Left lung (tissue), 10 donors: ENCODE results near the gene RBPJ. TPM values are rescaled to one million over a fixed set of nuclear protein-coding genes. Genes with fewer than 3 reads are reported as not detected.

Experiments used
- ATAC-seq: fragments of 200-7000 bp; cut with Tn5 transposase; one replicate; pipeline ENCODE4 v1.9.1; 2020; ENCODE audit warnings: moderate library complexity
- DNase-seq, 4 donors: peaks; one replicate each; pipeline ENCODE4 v3.0.0-alpha.2; 2013 to 2020
- H3K27ac ChIP-seq, 2 donors: fragments of 200-600 bp; sonication (generic) in 1 of 2; one replicate each; pipeline versions ENCODE4 v1.5.0 to v1.8.0; 2020 to 2021
- H3K27me3 ChIP-seq, 2 donors: fragments of 200-600 bp; sonication (generic) in 1 of 2; one replicate each; pipeline versions ENCODE4 v1.5.0 to v1.8.0; 2020 to 2021
- H3K36me3 ChIP-seq, 2 donors: fragments of 200-600 bp; sonication (generic) in 1 of 2; one replicate each; pipeline versions ENCODE4 v1.5.0 to v1.8.0; 2020 to 2021
- H3K4me1 ChIP-seq, 2 donors: fragments of 200-600 bp; one replicate each; pipeline ENCODE4 v1.8.0; 2021
- H3K4me3 ChIP-seq, 2 donors: fragments of 200-600 bp; sonication (generic) in 1 of 2; one replicate each; pipeline versions ENCODE4 v1.5.0 to v1.8.0; 2020 to 2021; ENCODE audit warnings: mild to moderate bottlenecking in 1 of 2
- H3K9me3 ChIP-seq, 2 donors: fragments of 200-600 bp; sonication (generic) in 1 of 2; one replicate each; pipeline versions ENCODE4 v1.5.0 to v1.8.0; 2020 to 2021
- intact Hi-C, 2 donors: fragments of 100-400 bp; cut with DNase I; formaldehyde crosslinking; loops; one replicate each; pipeline versions ENCODE4 v1.11.2 to v1.14.2; 2022
- polyA plus RNA-seq, 6 donors: library from polyadenylated mRNA; unstranded; fragments of 120-200 nt; gene quantifications; one replicate each; pipeline ENCODE4 v1.2.1, GENCODE V29; 2013; ENCODE audit not compliant: insufficient read length in 6 of 6
- total RNA-seq, 2 donors: library from RNA; stranded (reverse); fragmentation: NEBNext Ultra II Directional; extraction: Animal tissue kit (Norgen Biotek cat#: 25700); gene quantifications; one replicate each; pipeline ENCODE4 v1.2.1, GENCODE V29; 2021
- TF ChIP-seq, protein P1 (sequence below), 2 donors: fragments of 200-600 bp; sonication (generic) in 1 of 2; IDR thresholded peaks; one replicate each; pipeline versions ENCODE4 v1.5.0 to v1.8.0; 2021; ENCODE audit warnings: antibody characterized with exemption in 2 of 2
- donor health status: DM: no; HTN: yes; CAD: no.
- donor health status: DM: no; HTN: no; CAD: no.

The RBPJ gene
- total and polyA plus RNA-seq, 8 donors: 88.6 to 127 (median 105) TPM

DNA sequence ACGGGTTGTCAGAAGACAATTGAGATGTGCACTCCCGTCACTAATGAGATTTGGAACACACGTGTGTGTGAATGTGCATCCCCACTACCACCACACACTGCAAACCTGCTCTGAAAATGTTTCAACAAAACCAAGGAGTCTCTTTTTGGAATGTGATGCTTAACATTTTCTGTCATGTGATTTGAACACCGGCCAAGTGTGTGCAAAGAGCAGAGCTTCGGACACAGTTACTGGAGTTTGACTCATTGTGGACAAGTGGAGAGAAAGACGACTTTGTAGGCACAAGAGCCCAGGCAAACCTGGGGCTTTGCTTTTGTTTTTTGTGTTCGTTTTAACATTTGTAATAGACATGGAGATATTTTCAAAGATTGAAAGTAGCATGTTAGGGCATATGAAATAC lies 120.3 kb downstream of the RBPJ start:
- TF ChIP-seq, protein P1, sequence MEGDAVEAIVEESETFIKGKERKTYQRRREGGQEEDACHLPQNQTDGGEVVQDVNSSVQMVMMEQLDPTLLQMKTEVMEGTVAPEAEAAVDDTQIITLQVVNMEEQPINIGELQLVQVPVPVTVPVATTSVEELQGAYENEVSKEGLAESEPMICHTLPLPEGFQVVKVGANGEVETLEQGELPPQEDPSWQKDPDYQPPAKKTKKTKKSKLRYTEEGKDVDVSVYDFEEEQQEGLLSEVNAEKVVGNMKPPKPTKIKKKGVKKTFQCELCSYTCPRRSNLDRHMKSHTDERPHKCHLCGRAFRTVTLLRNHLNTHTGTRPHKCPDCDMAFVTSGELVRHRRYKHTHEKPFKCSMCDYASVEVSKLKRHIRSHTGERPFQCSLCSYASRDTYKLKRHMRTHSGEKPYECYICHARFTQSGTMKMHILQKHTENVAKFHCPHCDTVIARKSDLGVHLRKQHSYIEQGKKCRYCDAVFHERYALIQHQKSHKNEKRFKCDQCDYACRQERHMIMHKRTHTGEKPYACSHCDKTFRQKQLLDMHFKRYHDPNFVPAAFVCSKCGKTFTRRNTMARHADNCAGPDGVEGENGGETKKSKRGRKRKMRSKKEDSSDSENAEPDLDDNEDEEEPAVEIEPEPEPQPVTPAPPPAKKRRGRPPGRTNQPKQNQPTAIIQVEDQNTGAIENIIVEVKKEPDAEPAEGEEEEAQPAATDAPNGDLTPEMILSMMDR (IDR thresholded peaks at IDR 0.05): no peak
- H3K36me3 ChIP-seq: peaks cover 0 to 24% of the 10 kb centered on the region in 2 donors
- ATAC-seq: no peak
- no peak overlapping the region for H3K27ac ChIP-seq
- DNase-seq: no peak
- intact Hi-C loops: no loop called here
- H3K4me1 ChIP-seq: no peaks in the 10 kb centered on the region
- H3K4me3 ChIP-seq: no peak overlapping the region
- H3K9me3 ChIP-seq: no peaks in the 10 kb centered on the region
- H3K27me3 ChIP-seq: no peaks in the 10 kb centered on the region

DNA sequence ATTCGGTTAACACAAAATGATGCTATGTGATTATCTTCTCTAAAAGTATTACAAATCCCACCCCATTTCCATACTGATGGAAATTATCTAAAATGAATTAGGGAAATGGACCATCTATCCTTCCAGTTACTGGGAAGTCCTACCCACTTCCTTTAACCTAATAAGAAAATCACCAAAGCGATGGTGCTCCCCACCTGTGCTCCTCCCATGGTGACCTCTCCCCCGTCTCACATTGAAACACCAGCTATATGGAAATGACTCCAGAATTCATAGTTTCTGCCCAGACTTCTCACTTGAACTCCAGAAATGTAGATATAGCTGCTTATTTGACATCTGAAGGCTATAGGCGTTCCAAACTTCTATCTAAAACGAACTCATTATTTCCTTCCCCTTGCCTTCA lies 121.0 kb downstream of the RBPJ start:
- Histone ChIP-seq H3K4me1 (no peaks in the 10 kb centered on the region), H3K9me3 (no peaks in the 10 kb centered on the region), H3K36me3 (peaks cover 0 to 21% of the 10 kb centered on the region in 2 donors), H3K27ac (no peak overlapping the region), H3K27me3 (no peaks in the 10 kb centered on the region), H3K4me3 (no peak overlapping the region)
- DNase-seq (no peak), ATAC-seq (no peak)
- TF ChIP-seq, protein P1 (IDR thresholded peaks at IDR 0.05): no peak
- intact Hi-C loops: no loop called here

DNA sequence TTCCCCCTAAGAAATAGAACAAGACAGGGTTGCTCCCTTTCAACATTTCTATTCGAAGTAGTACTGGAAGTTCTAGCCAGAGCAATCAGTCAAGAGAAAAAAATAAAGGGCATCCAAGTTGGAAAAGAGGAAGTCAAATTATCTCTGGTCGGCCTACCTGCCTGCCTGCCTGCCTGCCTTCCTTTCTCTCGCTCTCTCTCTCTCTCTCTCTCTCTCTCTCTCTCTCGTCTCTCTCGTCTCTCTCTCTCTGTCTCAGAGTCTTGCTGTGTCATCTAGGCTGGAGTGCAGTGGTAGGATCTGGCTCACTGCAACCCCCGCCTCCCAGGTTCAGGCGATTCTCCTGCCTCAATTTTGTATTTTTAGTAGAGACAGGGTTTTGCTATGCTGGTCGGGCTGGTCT lies 126.6 kb downstream of the RBPJ start:
- DNase-seq (no peak), ATAC-seq (no peak)
- Histone ChIP-seq H3K9me3 (no peaks in the 10 kb centered on the region), H3K4me1 (no peaks in the 10 kb centered on the region), H3K36me3 (no peaks in the 10 kb centered on the region), H3K27ac (no peak overlapping the region), H3K4me3 (no peak overlapping the region), H3K27me3 (no peaks in the 10 kb centered on the region)
- TF ChIP-seq, protein P1 (IDR thresholded peaks at IDR 0.05): no peak
- intact Hi-C loops: no loop called here

DNA sequence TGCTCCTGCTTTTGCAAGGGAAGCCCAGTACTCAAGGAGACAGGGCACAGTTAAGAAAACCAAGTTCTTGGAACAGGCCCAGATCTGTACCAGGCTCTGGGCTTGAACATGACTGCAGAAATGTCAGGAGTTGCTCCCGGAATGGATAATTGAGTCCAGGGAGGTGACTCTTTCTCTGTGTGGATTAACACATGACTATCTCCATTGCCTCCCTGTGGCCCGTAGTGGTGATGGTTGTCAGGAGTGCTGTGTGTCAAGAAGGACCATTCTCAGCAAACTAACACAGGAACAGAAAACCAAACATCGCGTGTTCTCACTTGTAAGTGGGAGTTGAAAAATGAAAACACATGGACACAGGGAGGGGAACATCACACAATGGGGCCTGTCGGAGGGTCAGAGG lies 129.6 kb downstream of the RBPJ start:
- Histone ChIP-seq H3K27me3 (no peaks in the 10 kb centered on the region), H3K36me3 (no peaks in the 10 kb centered on the region), H3K27ac (no peak overlapping the region), H3K9me3 (peaks cover 0 to 5% of the 10 kb centered on the region in 2 donors), H3K4me3 (no peak overlapping the region), H3K4me1 (no peaks in the 10 kb centered on the region)
- no peak for ATAC-seq
- TF ChIP-seq, protein P1 (IDR thresholded peaks at IDR 0.05): no peak
- DNase-seq: no peak
- intact Hi-C loops: no loop called here

DNA sequence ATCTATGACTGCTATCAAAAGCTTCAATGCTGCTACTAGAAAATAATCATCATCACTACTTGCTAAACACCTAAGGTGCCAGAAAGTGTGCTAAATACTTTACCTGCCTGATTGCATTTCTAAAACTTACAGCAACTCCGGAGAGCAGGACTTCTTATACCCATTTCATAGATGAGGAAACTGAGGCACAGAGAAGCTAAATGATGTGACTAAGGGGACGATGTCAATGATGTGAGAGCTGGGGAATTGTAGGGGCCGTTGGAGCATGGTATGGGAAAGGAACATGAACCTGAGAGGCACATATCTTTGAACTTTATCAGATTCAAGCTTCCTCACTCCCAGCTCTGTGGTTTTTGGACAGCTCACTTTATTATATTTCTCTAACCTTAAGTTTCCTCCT lies 130.8 kb downstream of the RBPJ start:
- H3K4me1 ChIP-seq: no peaks in the 10 kb centered on the region
- intact Hi-C loops: no loop called here
- H3K36me3 ChIP-seq: no peaks in the 10 kb centered on the region
- H3K27ac ChIP-seq: no peak overlapping the region
- no peak overlapping the region for H3K4me3 ChIP-seq
- H3K9me3 ChIP-seq: peaks cover 0 to 5% of the 10 kb centered on the region in 2 donors
- ATAC-seq: no peak
- H3K27me3 ChIP-seq: no peaks in the 10 kb centered on the region
- TF ChIP-seq, protein P1 (IDR thresholded peaks at IDR 0.05): no peak
- DNase-seq: no peak
